Activated CD4-positive, alpha-beta T cell treated with anti-CD3 and anti-CD28 coated beads, Interleukin-2, amount 50 U/mL, for 48 hours (primary cell): Measurements from ENCODE around the gene C10orf105.

Experiments used
- DNase-seq, 2 experiments: peaks; one replicate each; pipeline ENCODE4 v3.0.0-alpha.2; 2020

C10orf105 gene

DNA sequence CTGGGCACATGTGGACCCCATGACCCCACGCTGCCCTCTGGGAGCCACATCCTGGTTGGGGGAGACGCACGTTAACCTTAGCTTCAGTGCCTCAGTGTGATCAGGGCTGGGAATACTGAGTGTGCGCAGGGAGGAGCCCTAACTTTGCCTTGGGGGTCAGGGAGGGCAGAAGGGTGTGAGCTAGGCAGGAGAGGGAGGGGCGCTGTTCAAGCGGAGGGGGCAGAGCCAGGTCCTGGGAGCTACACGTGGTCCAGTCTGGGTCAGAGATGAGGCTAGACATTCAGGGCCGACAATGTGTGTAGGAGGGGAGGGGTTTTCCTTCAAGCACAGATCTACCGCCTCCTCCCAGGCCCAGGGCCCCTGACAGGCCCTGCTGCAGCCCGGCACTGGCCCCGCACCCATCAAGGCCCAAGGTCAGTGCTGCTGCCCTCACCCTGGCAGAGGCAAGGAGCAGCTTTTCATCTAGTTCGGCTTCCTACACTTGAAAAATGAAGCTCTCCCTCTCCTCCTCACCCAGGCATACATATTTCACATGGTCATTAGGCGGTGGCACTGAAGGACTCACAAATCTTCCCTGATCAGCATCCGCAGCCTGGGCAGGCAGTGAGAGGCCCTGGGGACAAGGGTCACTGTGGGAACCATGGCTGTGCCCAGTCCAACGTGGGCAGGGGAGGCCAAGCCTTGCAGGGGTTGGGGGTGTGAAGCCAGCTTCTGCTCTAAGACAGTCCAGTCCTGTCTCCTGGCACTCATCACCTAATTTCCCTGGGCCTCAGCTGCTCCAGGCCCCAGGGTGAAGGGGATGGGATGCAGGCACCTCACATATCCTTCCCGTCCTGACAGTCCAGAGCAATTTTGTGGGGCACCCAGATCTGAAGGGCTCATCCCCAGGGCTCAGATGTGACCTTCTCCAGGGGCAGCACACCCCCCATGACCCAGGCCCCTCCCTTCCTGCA is 47.3 kb downstream of the C10orf105 start:
- DNase-seq, result no peak

DNA sequence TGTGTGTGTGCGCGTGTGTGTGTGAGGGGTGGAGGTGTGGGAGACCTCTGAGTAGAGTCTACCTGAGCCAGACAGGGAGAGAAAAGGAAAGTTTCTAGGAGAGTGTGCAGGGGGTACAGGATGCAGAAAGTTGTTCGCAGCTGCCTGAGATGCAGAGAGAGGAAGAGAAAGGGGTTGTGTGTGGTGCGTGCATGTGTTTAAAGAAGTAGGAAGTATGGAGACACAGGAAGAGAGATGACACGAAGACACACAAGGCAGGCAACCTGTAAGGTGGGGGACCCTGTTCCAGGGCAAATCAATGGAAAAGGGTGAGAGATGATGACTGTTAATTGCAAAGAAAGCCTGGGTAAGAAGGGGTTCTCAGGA is 52.2 kb downstream of the C10orf105 start:
- no peak for DNase-seq

DNA sequence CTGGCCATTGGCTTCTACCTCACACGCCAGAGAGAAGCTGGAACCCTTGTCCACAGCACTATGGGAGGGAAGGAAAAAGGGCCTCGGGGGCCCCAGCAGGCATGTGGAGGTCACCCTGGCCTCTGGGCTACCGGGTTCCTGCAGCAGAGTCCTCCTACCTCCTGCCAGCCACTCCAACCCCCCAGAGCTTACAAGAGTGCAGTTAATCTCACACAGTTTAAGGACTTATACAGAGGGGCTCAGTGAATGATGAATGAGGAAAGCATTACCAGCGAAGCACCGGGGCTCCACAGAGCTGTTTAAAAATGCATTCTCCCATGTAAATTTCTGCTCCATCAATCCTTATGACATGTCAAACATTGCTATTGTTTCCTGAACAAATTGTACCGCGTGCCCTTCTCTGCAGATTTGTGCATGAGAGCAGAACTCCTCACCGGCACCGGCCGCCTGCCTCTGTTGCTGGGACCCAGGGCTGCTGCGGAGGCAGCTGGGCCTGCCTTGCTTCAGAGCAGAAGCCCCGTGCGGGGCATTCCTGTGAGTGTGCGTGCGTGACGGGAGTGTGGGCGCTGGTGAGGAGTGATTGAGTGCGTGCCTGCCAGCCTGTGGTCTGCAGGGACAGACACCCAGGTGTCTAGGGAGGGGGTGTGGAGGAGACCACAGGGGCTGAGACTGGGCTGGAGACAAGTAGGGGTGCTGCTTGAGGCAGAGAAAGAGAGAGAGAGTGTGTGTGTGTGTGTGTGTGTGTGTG is 52.8 kb downstream of the C10orf105 start:
- peak in 1 of 2 experiments; percentile 1 for DNase-seq

DNA sequence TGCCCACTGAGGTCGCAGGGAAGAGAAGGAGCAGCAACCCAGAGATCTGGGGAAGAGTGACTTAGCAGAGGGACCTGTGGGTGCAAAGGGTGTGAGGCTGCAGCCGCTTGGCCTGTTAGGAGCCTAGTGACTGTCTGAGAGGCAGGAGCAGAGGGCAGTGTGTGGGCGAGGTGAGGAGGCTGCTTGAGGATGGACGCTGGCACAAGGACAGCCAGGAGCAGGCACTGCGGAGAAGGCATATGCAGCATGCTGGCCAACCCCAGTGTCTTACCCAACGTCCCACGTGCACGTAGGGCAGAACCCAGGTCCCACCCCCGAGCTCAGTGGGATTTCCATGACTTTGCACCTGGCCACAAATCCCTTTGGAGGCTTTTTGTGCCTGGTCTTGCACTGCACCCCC is 54.1 kb downstream of the C10orf105 start:
- DNase-seq, result no peak

DNA sequence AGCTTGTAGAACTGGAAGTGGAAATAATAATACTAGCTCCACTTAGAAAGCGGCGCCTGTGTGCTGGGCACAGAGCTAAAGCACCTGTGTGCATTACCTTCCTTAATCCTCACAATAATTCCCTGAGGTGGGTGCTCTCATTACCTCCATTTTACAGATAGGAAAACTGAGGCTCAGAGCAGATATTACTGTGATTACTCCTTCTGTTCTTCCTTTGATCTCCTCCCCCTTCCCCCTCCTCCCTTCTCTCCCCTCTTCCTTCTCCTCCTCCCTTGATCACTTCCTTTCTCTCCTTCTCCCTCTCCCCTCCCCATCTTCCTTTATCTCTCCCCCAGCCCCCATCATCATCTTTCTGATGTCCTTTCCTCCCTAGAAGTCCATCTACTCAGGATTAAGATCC is 55.0 kb downstream of the C10orf105 start:
- DNase-seq, result no peak

DNA sequence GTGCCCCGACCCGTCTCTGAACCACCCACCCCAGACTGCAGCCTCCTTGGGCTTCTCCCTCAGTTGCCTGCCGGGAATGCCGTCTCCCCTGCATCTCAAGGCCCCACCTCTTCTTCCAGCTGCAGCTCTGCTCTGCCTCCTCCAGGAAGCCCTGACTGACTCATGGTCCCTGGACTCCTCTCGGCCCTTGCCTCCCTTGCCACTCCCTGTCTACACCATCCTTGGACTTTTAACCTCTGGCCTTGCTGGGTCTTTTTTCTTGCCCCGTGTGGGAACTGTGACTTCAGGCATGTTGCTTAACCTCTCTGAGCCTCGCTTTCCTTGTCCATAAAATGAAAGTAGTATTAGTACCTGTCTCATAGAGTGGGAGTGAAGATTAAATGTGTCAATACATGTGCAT is 56.3 kb downstream of the C10orf105 start:
- DNase-seq, result no peak

DNA sequence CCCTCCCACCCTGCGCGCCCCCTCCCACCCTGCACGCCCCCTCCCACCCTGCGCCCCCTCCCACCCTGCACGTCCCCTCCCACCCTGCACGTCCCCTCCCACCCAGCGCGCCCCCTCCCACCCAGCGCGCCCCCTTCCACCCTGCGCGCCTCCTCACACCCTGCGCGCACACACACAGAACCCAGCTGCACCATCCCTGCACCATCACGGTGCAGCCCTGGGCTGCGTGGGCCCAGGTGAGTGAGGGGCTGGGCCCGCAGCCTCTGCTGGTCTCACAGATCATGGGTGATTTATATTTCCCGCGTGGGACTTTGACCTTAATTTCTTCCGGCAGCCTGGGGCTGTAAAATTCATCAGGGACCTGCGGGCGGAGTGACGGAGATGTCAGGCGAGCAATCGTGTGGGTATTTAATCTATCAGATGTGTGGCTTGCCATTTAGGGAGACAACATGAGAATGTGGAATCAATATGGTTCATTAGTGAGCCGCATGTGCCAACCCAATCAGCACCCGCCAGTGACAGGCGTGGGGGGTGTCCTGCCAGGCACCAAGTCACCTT is 57.7 kb downstream of the C10orf105 start:
- DNase-seq, result no peak
